VCaP (cell line): ENCODE results near the gene SH3PXD2B.
"Not testable (repeated sequence)": the region's sequence is repeated elsewhere in the genome, so short reads cannot be mapped to it uniquely, and the experiment has no call there.

ENCODE experiments used
- H3K27ac ChIP-seq: fragments of 450-650 bp; 2 replicates; pipeline ENCODE4 v1.5.1; 2017
- CTCF ChIP-seq: fragments of 450-650 bp; conservative IDR thresholded peaks from 2 replicates; pipeline ENCODE4 v1.5.1; 2017; ENCODE audit warnings: mild to moderate bottlenecking, moderate library complexity

The SH3PXD2B gene

GRCh38 chr5:172482156-172483020, 28.1 kb upstream of the SH3PXD2B start:
- TF ChIP-seq CTCF = no peak
- H3K27ac ChIP-seq = no peak overlapping the region

GRCh38 chr5:172481011-172481800, 26.9 kb upstream of the SH3PXD2B start:
- TF ChIP-seq CTCF = no peak

GRCh38 chr5:172479784-172480115, 25.4 kb upstream of the SH3PXD2B start:
- no peak for TF ChIP-seq CTCF
- H3K27ac ChIP-seq = no peak overlapping the region

More at GRCh38 chr5:172481011-172481800, 26.9 kb upstream of the SH3PXD2B start:
- H3K27ac ChIP-seq = no peak overlapping the region

- TF ChIP-seq CTCF = peak; percentile 91
- no peak overlapping the region for H3K27ac ChIP-seq
Observed at GRCh38 chr5:172479034-172479783, 24.9 kb upstream of the SH3PXD2B start.

GRCh38 chr5:172478695-172479033, 24.3 kb upstream of the SH3PXD2B start:
- H3K27ac ChIP-seq = not testable (repeated sequence)

- no peak for TF ChIP-seq CTCF
Observed at GRCh38 chr5:172478256-172478655, 23.9 kb upstream of the SH3PXD2B start.

GRCh38 chr5:172477466-172477865, 23.1 kb upstream of the SH3PXD2B start:
- H3K27ac ChIP-seq = no peak overlapping the region
- no peak for TF ChIP-seq CTCF

More at GRCh38 chr5:172478256-172478655, 23.9 kb upstream of the SH3PXD2B start:
- no peak overlapping the region for H3K27ac ChIP-seq
